HG02763 (cell line): ENCODE results near the gene FAM177B.
"Not testable (repeated sequence)": the region's sequence is repeated elsewhere in the genome, so short reads cannot be mapped to it uniquely, and the experiment has no call there.

Experiments used
- ATAC-seq: cut with Tn5 transposase; IDR thresholded peaks from one replicate; pipeline ENCODE4 v1.9.1; 2021; ENCODE audit warnings: mild to moderate bottlenecking, moderate library complexity; ENCODE audit not compliant: unreplicated experiment

FAM177B gene

DNA sequence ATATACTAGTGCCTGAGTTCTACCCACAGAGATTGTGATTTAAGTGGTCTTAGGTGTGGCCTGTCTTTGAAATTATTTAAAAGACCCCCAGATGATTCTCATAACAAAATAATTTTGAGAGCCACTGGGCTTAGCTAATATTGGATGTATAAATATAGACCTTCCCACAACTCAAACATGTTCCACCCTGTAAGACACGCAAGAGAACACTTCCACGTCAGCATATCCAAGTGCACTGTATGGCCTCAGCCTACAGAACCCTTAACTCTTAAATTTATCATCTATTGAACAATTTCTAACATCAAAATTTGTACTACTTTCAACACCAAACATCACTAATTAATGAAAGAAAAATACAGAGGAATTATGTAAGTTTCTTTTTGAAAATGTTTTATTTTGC lies 2.5 kb downstream of the FAM177B start:
- no peak for ATAC-seq

GRCh38 chr1:222739929-222740328 lies 2.9 kb downstream of the FAM177B start:
- no peak for ATAC-seq

DNA sequence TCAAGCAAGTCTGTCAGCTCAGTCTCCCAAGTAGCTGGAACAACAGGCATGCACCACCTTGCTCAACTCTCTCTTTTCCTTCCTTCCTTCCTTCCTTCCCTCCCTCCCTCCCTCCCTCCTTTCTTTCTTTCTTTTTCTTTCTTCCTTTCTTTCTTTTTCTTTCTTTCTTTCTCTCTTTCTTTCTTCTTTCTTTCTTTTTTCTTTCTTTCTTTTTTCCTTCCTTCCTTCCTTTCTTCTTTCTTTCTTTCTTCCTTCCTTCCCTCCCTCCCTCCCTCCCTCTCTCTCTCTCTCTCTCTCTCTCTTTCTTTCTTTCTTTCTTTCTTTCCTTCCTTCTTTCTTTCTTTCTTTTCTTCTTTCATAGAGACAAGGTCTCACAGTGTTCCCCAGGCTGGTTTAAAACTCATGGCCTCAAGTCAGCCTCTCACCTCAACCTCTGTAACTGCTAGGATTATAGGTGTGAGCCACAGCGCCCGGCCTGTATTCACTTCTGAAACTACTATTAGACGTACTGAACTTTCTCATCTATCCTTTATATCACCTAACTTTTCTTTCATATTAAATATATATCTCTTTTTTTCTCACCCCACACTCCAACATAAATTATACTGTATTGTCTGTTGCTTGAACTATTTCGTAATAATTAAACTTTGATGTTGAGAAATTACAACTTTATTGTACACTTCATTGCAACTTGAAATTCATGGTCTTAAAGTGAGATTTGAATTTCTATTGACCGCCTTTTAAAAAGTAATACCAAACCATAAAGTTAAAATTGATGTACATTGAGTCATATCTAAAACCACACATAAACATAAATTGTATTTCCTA lies 4.8 kb downstream of the FAM177B start:
- not testable (repeated sequence) for ATAC-seq

DNA sequence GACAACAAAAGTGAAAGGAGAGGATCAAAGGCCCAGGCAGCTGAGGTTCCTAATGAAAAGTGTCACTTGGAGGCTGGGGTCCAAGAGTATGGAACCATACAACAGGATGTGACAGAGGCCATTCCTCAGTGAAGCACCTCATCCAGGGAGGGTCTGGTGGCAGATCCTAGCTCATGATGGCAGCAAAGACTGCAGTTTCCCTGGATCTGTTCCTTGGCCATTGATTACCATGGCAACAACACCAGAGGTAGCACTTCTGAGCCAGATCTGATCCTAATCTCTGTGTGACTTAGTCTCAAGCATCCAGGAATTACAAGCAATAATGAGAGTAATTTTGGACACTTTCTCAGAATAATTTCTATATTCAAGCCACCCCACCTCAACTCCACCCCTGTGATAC lies 12.9 kb downstream of the FAM177B start:
- no peak for ATAC-seq

DNA sequence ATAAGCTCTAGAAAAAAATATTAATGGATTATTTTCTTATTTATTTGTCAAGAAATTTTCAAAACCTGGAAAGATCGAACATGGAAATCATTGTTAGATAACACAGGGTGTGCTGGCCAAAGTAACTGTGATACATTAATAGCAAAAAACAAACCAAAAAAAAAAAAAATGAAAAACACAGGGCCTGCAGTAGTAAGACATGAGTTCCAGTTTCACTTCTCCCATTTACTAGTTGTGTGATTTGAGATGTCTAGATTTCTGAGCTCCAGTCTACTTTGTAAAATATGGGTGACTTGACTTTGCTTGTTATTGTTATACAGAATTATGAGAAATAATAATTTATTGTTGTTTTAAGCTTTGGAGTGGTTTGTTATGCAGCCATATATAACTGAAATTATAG lies 13.6 kb downstream of the FAM177B start:
- ATAC-seq: peak; percentile 66

- ATAC-seq: no peak
Observed at GRCh38 chr1:222751255-222751654, 14.3 kb downstream of the FAM177B start.

- no peak for ATAC-seq
Observed at GRCh38 chr1:222754366-222755139, 17.6 kb downstream of the FAM177B start.

- ATAC-seq: no peak
Observed at GRCh38 chr1:222757646-222758268, 20.8 kb downstream of the FAM177B start.

GRCh38 chr1:222759451-222760035 lies 22.5 kb downstream of the FAM177B start:
- no peak for ATAC-seq

GRCh38 chr1:222761083-222761482 lies 24.1 kb downstream of the FAM177B start:
- ATAC-seq: no peak

GRCh38 chr1:222762178-222762577 lies 25.2 kb downstream of the FAM177B start:
- ATAC-seq: not testable (repeated sequence)

GRCh38 chr1:222767152-222767571 lies 30.2 kb downstream of the FAM177B start:
- no peak for ATAC-seq

- no peak for ATAC-seq
Observed at GRCh38 chr1:222768592-222768991, 31.6 kb downstream of the FAM177B start.

DNA sequence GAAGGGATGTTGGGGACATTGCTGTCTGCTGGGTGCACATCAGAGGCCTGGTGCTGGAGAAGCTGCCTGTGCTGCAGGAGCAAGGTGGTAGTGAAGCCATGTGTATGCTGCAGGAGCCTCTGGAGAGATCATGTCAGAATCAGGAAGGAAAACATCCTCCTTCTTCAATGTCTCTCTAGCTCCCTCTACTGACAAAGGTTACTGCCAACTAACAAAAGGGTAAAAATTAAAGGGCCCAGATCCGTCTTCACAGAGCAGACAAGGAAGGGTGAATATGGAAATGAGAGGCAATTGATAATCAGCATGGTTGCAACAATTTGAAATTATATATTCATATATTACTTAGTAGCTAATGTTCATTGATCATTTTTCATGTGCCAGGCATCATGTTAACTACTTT lies 32.2 kb downstream of the FAM177B start:
- no peak for ATAC-seq

DNA sequence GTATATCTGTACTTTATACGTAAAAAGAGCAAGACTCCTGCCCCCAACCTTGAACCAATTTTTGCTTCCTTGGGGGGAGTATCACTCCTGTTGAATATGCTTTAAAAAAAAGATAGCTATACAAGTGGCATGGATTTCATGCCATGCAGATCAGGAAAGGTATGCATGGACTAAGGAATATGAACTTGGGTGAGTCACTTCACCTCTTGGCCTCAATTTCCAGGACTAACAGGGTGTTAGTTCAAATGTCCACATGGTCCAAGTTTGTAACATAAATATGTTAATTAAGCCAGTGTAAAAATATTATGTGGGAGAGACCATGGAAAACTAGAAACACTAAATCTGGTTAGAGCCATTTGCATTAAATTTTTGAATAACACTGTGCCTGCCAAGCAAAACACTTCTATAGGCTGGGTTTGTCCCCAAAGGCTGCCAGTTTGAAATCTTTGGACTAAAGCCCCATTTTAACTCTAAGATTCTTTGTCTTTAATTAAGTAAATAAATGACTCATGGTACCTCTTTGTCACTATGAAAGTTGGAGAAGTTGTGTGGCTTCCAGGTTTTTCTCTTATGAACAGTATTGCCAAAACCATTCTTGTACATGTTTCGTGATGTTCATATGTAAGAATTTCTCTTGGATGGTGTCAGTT lies 33.1 kb downstream of the FAM177B start:
- ATAC-seq: no peak

DNA sequence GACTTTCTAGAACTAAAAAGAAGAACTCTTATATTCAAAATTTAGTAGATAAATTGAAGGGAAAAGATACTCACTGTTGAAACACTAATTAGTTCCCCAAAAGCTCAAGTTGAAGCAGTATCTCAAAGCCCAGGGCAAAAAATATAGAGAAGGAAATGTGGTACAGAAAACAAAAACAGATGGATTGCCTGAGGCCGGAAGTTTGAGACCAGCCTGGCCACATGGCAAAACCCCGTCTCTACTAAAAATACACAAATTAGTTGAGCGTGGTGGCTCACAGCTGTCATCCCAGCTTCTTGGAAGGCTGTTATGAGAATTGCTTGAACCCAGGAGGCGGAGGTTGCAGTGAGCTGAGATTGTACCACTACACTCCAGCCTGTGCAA lies 36.0 kb downstream of the FAM177B start:
- ATAC-seq: peak; percentile 63

- ATAC-seq: no peak
Observed at GRCh38 chr1:222777463-222777862, 40.5 kb downstream of the FAM177B start.

- ATAC-seq: no peak
Observed at GRCh38 chr1:222777977-222778376, 41.0 kb downstream of the FAM177B start.

- ATAC-seq: no peak
Observed at GRCh38 chr1:222781251-222781650, 44.2 kb downstream of the FAM177B start.

DNA sequence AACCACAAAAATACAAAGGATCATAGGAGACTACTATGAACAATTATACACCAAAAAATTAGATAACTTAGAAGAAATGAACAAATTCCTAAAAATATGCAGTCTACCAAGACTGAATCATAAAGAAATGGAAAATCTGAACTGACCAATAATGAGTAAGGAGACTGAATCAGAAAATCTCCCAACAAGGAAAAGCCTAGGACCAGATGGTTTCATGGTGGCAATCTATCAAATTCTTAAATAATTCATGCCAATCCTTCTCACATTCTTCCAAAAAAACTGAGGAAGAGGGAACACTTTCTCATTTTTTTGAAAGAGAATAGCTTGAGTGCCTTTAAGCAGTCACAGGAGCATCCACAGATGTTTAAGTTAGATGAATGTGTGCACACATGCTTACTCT lies 46.0 kb downstream of the FAM177B start:
- ATAC-seq: no peak

- no peak for ATAC-seq
Observed at GRCh38 chr1:222784371-222784770, 47.4 kb downstream of the FAM177B start.
